Frontal cortex (tissue), 4 donors: ENCODE data around the gene ING3. TPM values are rescaled to one million over a fixed set of nuclear protein-coding genes. Genes with fewer than 3 reads are reported as not detected.

ENCODE experiments used
- DNase-seq, 2 donors: peaks; one replicate each; pipeline ENCODE4 v3.0.0; 2012; ENCODE audit warnings: low spot score in 2 of 2
- FAIRE-seq: peaks from 2 replicates; lab custom pipeline; 2012; peaks lifted over from hg19 to GRCh38; lab: Jason Lieb, UNC
- total RNA-seq: library from RNA; depleted of rRNA; stranded (reverse); fragments of >200 nt; gene quantifications from one replicate; pipeline ENCODE4 v1.2.3, GENCODE V29; 2014
- donor health status: control.
- donor health status: control.
- donor health status: control.

The ING3 gene
- total RNA-seq, 1 donor from 2014 or later: 33.8 TPM

DNA sequence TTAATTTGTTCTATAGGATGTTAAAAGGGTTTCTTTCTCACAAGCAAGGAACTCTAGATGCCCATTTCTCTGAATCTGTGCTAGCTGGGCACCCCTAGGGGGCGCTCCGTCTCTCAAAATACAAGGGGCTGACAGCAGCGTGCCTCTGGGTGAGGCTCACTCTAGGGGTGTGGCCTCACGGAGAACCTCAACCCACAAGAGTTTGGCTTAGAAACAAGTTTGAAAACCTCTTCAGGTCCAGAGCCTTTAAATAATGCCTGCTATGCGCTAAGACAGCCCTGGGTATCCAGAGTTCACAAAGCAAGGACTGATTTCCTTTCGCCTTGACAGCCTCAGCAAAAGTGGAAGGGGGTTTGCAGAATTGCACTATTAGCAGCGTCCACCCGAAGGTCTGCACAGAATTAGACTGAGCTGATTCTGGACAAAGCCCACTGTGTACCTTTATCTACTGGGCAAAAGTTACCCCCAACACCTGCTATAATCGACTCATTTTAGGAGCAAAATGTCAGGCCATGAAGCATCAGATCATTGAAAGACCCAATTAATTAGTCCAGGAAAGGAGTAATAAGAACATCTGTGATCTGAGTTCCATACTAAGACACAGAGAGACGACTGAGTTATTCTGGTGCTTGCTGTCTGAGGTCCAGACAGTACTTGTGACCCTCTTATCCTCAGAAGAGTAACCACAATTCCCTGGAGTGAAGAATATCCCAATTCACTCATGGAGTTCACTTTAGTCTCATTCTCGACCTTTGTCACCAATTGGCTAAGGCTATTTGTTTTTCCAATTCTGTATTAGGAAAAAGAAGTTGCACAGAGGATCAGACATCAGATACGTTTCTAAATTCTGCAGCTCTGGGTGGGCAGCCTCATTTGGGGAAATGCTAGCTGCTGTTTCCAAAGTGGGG, 37.4 kb downstream of the ING3 start:
- DNase-seq (peak; percentile 54 to 64), FAIRE-seq (no peak)

DNA sequence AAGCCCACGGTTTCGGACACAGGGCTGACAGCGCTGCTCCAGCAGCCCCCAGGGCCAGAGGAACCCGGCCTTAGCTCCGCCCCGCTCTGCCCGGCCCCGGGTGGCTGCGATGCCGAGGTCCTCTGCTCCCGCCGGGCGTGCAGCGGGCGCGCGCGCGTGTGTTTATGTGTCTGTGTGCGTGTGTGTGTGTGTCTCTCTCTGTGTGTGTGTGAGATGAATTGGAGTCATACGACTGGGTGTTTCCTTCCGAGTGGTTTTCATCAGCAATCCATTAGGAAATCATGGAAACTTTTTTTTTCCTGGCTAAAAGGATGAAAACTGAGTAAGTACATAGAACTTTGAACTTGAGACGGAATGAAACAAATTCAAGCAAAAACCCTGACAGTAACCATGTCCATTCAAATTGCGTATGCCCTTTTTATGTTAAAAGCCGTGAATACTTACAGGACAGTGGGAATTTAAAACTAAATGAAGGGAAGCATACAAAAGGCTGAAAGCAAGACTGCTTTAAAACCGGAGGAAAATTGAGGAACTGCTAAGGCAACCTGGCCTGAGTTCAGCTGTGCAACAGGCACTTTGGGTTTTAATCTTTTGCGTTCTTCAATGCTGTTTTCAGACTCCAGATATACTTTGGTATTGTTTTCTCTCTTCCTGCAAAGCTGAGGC, 38.1 kb downstream of the ING3 start, which contains the start of gene CPED1:
Gene CPED1 (plus strand): TSS at position 121 of the 666 bp plus-strand sequence. CDS start 911 bp downstream, outside the sequence.
- FAIRE-seq: no peak
- peak; percentile 22 to 41 for DNase-seq

DNA sequence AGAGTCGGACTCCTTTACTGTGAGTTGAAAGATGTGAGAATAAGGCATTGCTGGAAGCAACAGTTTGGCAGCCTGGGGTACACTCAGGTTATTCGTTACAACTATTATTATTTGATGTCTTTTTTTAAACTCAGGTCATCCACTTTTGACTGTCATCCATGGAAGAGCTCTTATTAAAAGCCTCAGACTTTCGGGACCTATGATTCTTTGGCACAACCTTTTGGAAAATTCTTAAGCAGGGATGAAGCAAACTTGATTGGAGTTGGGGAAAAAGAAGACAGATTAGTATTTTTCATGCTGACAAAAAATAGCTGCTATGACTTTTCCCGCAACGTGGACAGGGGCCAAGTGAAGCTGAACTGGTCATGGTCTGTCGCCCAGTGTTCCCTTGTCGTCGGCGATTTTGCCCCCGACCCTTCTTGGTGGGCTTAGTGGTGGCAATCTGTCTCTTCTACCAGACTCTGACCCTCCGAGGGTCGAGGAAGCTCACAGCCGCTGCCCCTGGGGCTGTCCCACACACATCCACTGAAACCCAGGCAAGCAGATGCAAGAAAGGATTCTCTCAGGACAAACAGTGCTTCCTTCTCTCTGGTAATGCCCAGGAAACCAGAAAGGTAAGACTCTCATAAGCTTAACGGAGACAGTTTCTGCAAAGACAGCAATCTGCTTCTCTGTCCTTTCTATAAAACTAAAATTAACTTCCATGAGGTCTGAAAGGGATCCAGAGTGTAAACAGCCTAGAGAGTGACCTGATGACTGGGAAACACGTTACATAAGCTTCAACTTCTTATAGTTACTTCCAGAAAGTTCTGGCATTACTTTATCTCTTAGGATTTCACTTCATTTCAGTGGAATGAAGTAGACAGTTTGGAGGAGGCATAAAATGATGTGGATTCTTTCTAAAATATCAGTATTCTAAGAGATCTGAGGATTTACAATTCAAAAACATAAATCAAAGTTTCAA, 39.0 kb downstream of the ING3 start:
- FAIRE-seq (no peak), DNase-seq (peak in 1 of 2 donors; percentile 10)

DNA sequence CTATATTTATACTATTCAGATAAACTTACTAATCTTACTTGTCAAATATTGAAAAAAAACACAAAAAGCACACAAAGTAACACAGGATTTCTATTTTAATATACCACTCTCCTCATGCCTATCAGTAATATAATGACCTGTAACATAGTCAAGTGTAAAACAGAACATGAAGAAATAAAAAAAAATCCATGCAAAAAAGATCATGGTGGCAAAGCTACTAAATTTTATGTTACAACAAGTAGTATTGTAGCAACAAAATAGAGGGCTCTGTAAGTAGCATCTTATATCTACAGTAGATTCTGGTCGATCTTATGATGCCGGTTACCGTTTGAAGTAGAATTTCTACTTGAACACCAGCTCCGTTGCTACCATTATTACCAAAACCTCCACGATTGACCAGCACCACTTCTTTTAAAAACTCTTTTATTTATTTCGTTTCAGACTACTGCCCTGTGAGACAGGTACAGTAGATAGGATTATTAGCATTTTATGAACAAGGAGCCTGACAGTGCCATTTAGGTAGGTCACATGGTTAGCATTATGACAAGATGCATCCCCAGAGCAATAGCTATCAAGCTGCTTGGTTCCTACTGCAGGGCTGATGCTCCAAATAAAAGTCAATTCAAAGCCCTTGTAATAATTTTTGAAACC, 40.0 kb downstream of the ING3 start:
- FAIRE-seq: no peak
- no peak for DNase-seq

DNA sequence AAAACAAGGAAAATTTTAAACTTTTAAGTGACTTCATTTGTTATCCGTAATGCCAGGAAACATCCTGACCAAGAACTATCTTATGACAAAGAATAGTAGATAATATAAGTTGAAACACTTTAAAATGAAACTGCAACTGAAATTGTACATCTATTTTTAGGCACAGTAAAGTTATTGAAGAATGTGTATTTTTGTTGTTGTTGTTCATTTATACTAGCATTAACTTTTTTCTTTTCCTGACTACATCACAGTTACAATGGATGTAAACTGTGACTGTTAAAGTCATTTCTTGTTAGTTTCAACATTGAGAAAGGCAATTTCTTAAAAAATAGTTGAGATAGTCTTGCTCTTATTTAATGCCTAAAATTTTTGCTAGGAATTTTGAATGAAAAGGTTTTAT, 40.6 kb downstream of the ING3 start:
- no peak for DNase-seq
- FAIRE-seq: no peak

DNA sequence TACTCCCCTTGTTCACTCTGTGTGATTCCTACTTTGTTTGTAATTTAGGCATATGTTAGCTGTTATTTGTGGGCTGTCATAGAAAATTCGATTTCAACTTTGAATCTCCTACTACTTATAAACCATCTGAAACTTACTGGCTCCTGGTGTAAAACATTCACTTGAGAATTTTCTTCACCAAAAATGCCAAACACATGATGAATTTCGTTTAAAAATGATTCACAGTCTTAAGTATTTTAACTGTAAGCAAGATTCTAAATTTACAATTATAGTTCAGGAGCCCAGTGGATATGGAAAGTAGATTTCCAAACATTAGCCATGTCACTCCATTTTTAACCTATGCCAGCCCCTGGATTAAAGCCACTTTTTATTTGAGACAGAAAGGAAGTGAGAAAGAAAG, 41.0 kb downstream of the ING3 start:
- DNase-seq (no peak), FAIRE-seq (no peak)

DNA sequence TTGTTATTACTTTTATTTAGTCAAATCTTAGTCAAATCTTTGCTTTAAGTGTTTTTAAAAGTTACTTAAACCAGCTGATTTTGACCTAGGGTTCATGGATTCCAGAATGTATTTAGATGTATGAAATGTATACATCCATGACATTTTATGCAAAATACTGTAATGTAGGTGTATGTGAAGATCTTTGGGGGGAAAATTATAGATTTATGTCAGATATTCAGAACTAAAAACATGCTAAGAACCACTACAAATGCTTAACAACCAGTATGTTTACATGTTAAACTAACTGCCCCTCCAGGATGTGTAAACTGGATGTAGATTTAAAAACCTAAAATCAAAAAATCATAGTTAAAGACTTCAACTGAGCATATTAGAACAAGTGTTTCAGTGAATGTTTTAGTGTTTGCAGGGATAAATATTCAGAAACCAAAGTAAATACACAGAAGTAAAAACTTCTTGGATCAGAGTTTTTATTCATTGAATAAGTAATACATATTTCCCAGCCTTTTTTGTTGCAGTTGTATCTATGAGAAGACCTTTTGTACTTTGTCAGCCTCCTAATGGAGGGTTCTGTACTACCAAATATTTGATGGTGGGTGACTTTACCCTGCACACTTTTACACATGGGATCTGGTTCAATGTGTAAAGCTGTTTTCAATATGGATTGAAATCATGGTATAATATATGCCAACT, 41.8 kb downstream of the ING3 start:
- DNase-seq (no peak), FAIRE-seq (no peak)

DNA sequence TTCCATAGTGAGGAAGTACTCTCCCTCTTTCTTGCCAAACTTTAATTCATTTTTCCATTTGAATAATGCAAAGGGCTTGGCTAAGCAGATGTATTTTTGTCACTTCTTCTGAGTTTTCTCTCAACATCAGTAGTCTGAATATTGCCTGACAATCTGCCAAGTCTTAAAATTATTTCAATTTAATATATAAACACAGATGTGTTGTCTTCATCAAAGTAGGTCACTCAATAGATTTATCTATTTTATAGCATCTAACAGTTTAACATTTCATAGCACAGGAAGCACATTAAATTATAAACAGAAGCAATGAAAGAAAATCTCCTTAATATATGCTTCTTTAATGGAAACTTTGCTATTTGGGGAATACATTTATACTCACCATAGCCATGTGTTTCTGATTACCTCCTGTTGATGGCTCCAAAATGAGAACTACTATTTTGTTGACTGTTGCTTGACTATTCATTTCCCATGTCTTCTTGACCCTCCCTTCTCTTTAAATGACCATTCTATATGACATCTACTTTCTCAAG, 42.5 kb downstream of the ING3 start:
- DNase-seq (no peak), FAIRE-seq (no peak)

DNA sequence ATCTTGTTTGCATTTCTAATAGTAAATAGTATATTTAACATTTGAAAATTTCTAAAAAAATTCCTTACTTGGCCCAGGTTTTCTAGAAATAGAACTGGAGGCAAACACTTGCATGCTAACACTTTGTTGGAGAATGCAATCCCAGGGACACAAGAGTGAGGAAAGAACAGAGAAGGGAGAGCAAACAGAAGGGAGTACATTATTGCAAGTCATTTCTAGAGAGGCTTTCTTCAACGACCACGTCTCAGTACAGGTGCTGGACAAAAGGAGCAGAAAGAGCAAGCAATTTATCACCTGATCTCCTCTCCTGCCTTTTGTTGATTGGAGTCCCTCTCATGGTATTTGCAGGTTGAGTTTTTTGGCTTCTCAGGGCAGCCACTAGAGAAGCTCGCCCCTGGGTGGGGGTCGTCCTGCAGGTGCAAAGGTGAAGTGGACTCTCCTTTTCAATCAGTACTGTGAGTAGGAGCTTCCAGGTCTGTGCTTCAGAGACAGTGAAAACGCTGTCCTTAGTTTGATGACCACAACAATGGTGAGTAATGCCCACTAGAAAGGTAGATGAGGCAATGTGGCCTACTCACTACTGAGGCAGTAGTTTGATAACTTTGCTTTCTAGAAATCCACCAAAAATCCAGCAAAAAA, 43.1 kb downstream of the ING3 start:
- no peak for FAIRE-seq
- DNase-seq: no peak

DNA sequence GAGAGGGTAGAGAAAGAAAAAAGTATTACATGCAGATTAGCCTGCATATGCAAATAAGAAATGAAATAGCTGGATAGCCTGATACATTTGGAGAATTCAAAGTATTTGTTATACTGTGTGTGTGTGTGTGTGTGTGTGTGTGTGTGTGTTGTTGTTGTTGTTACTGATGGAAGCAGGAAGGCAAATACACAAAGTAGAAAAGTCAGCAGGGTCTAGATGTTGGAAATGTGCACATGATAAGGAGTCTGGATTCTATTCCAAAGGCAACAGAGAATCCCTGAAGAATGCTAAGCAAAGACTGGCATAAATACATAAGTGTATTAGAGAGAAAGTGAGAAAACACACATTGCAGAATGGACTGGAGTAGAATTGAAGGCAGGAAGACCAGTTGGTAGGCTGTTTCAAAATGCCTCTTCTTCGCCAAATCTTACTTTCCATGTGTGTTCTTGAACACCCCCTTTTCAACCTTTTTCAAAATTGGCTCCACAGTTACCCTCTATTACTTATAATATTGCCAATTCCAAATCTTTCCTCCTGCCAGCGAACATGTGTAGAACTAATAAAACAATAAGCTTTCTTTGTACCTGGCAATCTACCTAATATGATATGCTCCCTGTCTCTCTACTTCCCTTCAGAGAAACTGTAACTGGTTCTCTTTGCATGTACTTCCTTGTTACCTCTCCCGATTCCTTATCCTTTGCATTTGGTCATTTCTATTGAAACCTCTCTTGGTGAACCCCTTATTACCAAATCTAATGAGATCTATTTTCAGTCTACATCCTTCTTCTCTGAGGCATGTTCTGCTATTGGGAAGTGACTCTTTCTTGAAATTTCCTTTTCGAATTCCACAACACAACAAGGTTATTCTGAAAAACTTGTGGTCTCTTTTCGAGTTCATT, 44.2 kb downstream of the ING3 start:
- no peak for DNase-seq

DNA sequence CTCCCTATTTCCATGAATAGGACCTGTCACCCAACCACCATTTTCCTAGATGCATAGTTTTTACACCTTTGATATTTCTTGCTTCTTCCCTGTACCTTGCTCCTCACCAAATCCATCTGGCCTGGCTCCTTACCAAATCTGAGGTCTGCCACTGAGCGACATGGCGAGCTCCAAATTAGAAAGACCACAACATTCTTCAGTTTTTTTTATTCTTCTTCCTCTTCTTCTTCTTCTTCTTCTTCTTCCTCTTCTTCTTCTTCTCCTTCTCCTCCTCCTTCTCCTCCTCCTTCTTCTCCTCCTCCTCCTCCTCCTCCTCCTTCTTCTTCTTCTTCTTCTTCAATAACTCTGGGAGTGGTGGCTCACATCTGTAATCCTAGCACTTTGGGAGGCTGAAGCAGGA, 45.1 kb downstream of the ING3 start:
- no peak for DNase-seq
- no peak for FAIRE-seq

More for the DNA sequence above, 44.2 kb downstream of the ING3 start:
- no peak for FAIRE-seq

DNA sequence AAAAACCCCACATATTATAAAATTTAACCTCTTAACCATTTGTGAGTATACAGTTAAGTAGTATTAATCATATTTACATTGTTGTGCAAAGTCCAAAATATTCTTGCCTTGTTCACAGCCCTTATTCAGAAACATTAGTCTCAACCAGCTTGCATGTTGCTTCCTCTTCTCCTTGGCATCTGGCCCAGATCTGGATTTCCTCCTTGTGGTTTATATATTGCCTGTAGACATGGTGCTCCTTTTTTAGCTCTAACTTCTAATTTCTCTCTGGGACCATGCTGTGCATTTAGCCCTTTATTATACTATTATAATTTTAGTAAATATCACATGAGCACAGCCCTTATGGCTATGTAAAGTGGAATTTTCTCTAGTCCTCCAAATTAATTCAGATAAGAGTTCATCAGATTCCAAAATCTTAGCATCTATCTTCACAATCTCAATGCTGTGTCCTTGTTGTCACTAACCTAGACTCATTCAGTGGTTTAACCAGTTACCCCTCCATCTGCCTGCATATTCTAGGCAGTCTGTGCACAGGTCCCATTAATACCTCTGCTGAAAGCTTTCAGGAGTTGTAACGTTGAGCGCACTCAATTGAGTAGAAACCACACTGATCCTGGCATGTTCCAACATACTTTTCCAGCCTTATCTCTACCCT, 45.9 kb downstream of the ING3 start:
- FAIRE-seq (no peak), DNase-seq (peak in 1 of 2 donors; percentile 12)

DNA sequence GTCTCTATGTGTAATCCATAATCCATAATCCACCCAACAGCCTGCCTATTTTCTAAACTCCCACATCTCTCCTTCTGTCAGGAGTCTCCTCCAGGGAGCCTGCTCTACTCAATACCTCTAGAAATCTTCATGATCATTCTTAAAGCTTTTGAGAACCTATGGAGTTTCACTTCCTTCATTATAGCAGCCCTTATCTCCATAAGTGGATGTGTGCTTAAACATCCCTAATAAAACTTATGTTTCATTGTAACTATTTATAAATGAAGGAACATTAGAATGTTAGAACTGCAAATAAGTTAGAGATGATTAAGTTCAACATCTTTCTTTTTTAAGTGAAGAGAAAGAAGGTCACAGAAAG, 46.4 kb downstream of the ING3 start:
- DNase-seq (no peak), FAIRE-seq (no peak)

DNA sequence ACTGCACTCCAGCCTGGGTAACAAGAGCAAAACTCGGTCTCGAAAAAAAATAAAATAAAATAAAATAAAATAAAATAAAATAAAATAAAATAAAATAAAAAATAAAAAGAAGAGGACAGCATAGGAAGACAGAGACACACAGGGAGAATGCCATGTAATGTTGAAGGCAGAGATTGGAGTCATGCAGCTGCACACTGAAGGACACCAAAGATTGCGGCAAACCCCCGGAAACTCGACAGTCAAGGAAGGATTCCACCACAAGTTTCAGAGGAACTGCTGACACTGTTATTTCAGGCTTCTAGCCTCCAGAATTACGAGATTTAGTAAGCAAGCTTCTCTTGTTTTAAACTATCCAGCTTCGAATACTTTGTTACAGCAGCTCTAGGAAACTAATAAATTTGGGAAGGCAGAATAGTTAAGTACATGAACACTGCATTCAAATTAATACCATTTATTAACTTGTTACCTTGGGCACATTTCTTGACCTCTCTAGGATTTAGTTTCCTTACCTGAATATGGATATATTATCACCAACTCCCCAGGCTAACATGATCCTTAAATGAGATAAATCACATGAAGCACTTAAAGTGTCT, 47.4 kb downstream of the ING3 start:
- DNase-seq: no peak
- no peak for FAIRE-seq

DNA sequence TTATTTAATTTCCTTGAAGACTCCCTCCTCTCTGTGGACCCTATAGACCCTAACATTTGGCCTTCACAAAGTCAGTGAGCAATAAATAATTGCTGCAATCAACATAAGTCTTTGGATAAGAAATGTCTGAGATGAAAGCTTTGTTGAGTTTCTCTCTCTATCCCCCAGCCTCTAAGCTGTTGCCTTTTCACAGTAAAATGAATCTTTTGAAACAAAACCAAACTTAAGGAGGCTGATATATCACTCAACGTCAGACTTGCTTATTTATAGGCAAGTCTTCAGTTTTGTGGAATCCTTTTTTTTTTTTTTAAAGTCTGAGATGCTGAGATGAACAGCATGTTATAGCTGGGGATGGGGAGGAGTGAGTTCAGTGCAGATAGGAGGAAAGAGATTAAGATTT, 47.9 kb downstream of the ING3 start:
- FAIRE-seq: no peak
- no peak for DNase-seq

DNA sequence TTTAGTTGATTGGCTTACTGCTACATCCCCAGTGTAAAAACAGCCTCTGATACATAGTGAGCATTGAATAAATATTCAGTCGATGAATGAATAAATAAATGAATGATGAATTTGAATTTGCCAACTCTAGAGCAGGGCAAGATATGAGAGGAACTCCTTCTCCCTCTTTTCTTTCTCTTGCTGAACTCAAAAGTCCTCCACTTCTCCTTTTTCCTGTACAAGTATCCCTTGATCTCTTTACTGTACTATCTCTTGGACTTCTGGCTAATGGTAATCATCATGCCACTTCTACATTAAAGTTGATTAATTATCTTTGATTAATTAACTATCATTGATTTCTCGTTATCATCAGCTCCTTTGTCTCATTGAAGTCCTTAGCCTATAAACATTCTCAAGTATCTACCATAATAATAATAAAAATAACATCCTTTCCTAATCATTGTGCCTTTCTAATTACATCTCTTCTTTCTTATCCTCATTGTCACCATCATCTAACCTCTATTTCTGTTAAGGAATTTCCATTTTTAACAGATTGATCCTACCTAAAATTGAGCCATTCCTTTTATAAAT, 48.5 kb downstream of the ING3 start:
- no peak for DNase-seq
- FAIRE-seq: no peak
